Stimulated activated CD4-positive, alpha-beta T cell treated with anti-CD3 and anti-CD28 coated beads, Interleukin-1b, Interleukin-23, amount 100 ng/mL, for 4 hours (primary cell): ENCODE results near the gene FGF4.

Experiments used
- DNase-seq, 2 donors: peaks; one replicate each; pipeline ENCODE4 v3.0.0-alpha.2; 2020; ENCODE audit warnings: low read depth in 2 of 2

FGF4 gene

GRCh38 chr11:69775163-69775755 lies at the start of gene FGF4:
FGF4 (minus strand) TSS chr11:69775341; CDS start chr11:69775084, 257 bp downstream.
- DNase-seq, result no peak

GRCh38 chr11:69823641-69824265 lies 48.6 kb upstream of the FGF4 start:
- DNase-seq, result no peak

GRCh38 chr11:69822676-69823494 lies 47.7 kb upstream of the FGF4 start:
- DNase-seq, result no peak

GRCh38 chr11:69821511-69822040 lies 46.4 kb upstream of the FGF4 start:
- DNase-seq, result no peak

GRCh38 chr11:69820441-69820840 lies 45.3 kb upstream of the FGF4 start:
- no peak for DNase-seq

- no peak for DNase-seq
Measured at GRCh38 chr11:69819541-69820070, 44.5 kb upstream of the FGF4 start.

GRCh38 chr11:69818603-69819441 lies 43.7 kb upstream of the FGF4 start, which contains the start of gene FGF3:
FGF3 (minus strand) TSS chr11:69819416; CDS start chr11:69818933, 483 bp downstream.
- DNase-seq, result no peak

GRCh38 chr11:69818231-69818602 lies 43.1 kb upstream of the FGF4 start:
- DNase-seq, result no peak

- no peak for DNase-seq
Measured at GRCh38 chr11:69817265-69818230, 42.4 kb upstream of the FGF4 start.

- no peak for DNase-seq
Measured at GRCh38 chr11:69816671-69817070, 41.5 kb upstream of the FGF4 start.

GRCh38 chr11:69815973-69816372 lies 40.8 kb upstream of the FGF4 start:
- no peak for DNase-seq

GRCh38 chr11:69814902-69815301 lies 39.8 kb upstream of the FGF4 start:
- no peak for DNase-seq

GRCh38 chr11:69814411-69814810 lies 39.3 kb upstream of the FGF4 start:
- no peak for DNase-seq

- DNase-seq, result no peak
Measured at GRCh38 chr11:69813839-69814238, 38.7 kb upstream of the FGF4 start.

- DNase-seq, result no peak
Measured at GRCh38 chr11:69812946-69813345, 37.8 kb upstream of the FGF4 start.

- DNase-seq, result no peak
Measured at GRCh38 chr11:69812256-69812655, 37.1 kb upstream of the FGF4 start.

- no peak for DNase-seq
Measured at GRCh38 chr11:69811431-69811830, 36.3 kb upstream of the FGF4 start.

- no peak for DNase-seq
Measured at GRCh38 chr11:69810289-69811118, 35.4 kb upstream of the FGF4 start.

- DNase-seq, result no peak
Measured at GRCh38 chr11:69808667-69809086, 33.5 kb upstream of the FGF4 start.
